Upper lobe of right lung (tissue), 1 donor: ENCODE data around the gene KCNJ12. TPM values are rescaled to one million over a fixed set of nuclear protein-coding genes. Genes with fewer than 3 reads are reported as not detected.

Source experiments
- ATAC-seq: fragments of 200-7000 bp; cut with Tn5 transposase; one replicate; pipeline ENCODE4 v1.9.1; 2020; ENCODE audit warnings: mild to moderate bottlenecking, moderate library complexity
- DNase-seq: peaks from one replicate; pipeline ENCODE4 v3.0.0-alpha.2; 2020
- H3K27ac ChIP-seq: fragments of 200-600 bp; one replicate; pipeline ENCODE4 v1.8.0; 2022
- H3K27me3 ChIP-seq: fragments of 200-600 bp; one replicate; pipeline ENCODE4 v1.8.0; 2022; ENCODE audit warnings: mild to moderate bottlenecking
- H3K36me3 ChIP-seq: fragments of 200-600 bp; one replicate; pipeline ENCODE4 v1.8.0; 2022
- H3K4me1 ChIP-seq: fragments of 200-600 bp; one replicate; pipeline ENCODE4 v1.8.0; 2022
- H3K4me3 ChIP-seq: fragments of 200-600 bp; one replicate; pipeline ENCODE4 v1.8.0; 2022; ENCODE audit warnings: mild to moderate bottlenecking
- H3K9me3 ChIP-seq: fragments of 200-600 bp; one replicate; pipeline ENCODE4 v1.8.0; 2022
- CTCF ChIP-seq: fragments of 200-600 bp; IDR thresholded peaks from one replicate; pipeline ENCODE4 v1.8.0; 2022; ENCODE audit warnings: antibody characterized with exemption
- intact Hi-C: fragments of 100-400 bp; cut with DNase I; formaldehyde crosslinking; loops from one replicate; pipeline ENCODE4 v1.11.0; 2022
- total RNA-seq: library from RNA; stranded (reverse); fragmentation: NEBNext Ultra II Directional; extraction: Animal tissue kit (Norgen Biotek cat#: 25700); gene quantifications from one replicate; pipeline ENCODE4 v1.2.1, GENCODE V29; 2021
- donor health status: DM: no; HTN: yes; CAD: no; lungs with severe emphysema.

The KCNJ12 gene
- total RNA-seq, 1 donor from 2014 or later, result 2.5 TPM

GRCh38 chr17:21388066-21388465 lies 11.9 kb downstream of the KCNJ12 start:
- H3K9me3 ChIP-seq, result no peaks in the 10 kb centered on the region
- H3K4me3 ChIP-seq, result no peak overlapping the region
- H3K4me1 ChIP-seq, result no peaks in the 10 kb centered on the region
- intact Hi-C loops, result no loop called here
- DNase-seq (no peak), ATAC-seq (no peak)
- TF ChIP-seq CTCF, result no peak
- no peaks in the 10 kb centered on the region for H3K36me3 ChIP-seq
- no peak overlapping the region for H3K27ac ChIP-seq
- H3K27me3 ChIP-seq, result no peaks in the 10 kb centered on the region

- no peaks in the 10 kb centered on the region for H3K4me1 ChIP-seq
- no peaks in the 10 kb centered on the region for H3K36me3 ChIP-seq
- TF ChIP-seq CTCF, result no peak
- H3K4me3 ChIP-seq, result no peak overlapping the region
- no peaks in the 10 kb centered on the region for H3K9me3 ChIP-seq
- ATAC-seq (no peak), DNase-seq (no peak)
- H3K27ac ChIP-seq, result no peak overlapping the region
- intact Hi-C loops, result no loop called here
- no peaks in the 10 kb centered on the region for H3K27me3 ChIP-seq
These were observed 12.8 kb downstream of the KCNJ12 start for GRCh38 chr17:21388944-21389343.

- no peaks in the 10 kb centered on the region for H3K27me3 ChIP-seq
- no peaks in the 10 kb centered on the region for H3K36me3 ChIP-seq
- no peak overlapping the region for H3K27ac ChIP-seq
- intact Hi-C loops, result no loop called here
- no peaks in the 10 kb centered on the region for H3K9me3 ChIP-seq
- TF ChIP-seq CTCF, result no peak
- H3K4me1 ChIP-seq, result no peaks in the 10 kb centered on the region
- ATAC-seq (no peak), DNase-seq (no peak)
- no peak overlapping the region for H3K4me3 ChIP-seq
These were observed 13.2 kb downstream of the KCNJ12 start for GRCh38 chr17:21389394-21389793.

DNA sequence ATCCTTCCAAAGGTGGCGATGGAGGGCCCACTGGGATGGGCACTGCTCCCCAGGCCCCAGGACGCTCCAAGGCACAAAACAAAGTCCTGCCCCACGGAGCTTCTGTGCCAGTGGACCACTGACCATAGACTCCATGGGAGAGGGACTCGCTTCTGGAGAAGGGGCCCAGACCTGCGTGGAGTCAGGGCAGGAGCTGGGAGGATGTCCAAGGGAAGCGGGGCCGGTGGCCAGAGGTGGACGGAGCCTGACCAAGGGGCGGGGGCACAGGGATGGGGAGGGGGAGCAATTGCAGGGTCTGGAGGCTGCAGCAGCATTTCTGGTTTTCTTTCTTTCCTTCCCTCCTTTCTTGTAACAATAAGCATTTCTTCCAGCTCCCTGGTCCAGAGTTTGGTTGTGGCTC lies 14.1 kb downstream of the KCNJ12 start:
- ATAC-seq (no peak), DNase-seq (no peak)
- no peak for TF ChIP-seq CTCF
- Histone ChIP-seq H3K4me3 (no peak overlapping the region), H3K27me3 (no peaks in the 10 kb centered on the region), H3K9me3 (no peaks in the 10 kb centered on the region), H3K4me1 (no peaks in the 10 kb centered on the region), H3K27ac (no peak overlapping the region), H3K36me3 (no peaks in the 10 kb centered on the region)
- intact Hi-C loops, result no loop called here

GRCh38 chr17:21392266-21392665 lies 16.1 kb downstream of the KCNJ12 start:
- Histone ChIP-seq H3K9me3 (no peaks in the 10 kb centered on the region), H3K4me3 (no peak overlapping the region), H3K27me3 (no peaks in the 10 kb centered on the region), H3K27ac (no peak overlapping the region), H3K4me1 (no peaks in the 10 kb centered on the region), H3K36me3 (no peaks in the 10 kb centered on the region)
- no peak for TF ChIP-seq CTCF
- ATAC-seq (no peak), DNase-seq (no peak)
- intact Hi-C loops, result no loop called here

DNA sequence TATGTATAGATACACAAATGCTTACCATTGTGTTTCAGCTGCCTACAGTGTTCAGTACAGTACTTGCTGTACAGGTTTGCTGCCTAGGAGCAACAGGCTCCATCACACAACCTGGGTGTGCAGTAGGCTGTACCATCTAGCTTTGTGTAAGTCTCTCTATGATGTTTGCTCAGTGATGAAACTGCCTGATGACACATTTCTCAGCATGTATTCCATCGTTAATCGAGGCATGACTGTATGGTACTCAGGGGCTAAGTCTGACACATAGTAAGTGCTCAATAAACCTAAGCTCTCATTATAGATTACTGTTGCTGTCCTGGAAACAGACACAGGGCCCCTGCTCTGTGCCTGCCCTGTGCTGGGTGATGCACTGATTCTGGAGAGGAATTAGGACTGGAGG lies 18.1 kb downstream of the KCNJ12 start:
- Histone ChIP-seq H3K9me3 (no peaks in the 10 kb centered on the region), H3K27me3 (no peaks in the 10 kb centered on the region), H3K27ac (no peak overlapping the region), H3K36me3 (no peaks in the 10 kb centered on the region), H3K4me1 (no peaks in the 10 kb centered on the region), H3K4me3 (no peak overlapping the region)
- ATAC-seq (no peak), DNase-seq (no peak)
- intact Hi-C loops, result no loop called here
- no peak for TF ChIP-seq CTCF
